HG02981 (cell line): ENCODE data around the gene CORO1C.

Experiments used
- ATAC-seq: cut with Tn5 transposase; IDR thresholded peaks from one replicate; pipeline ENCODE4 v1.9.1; 2021; ENCODE audit warnings: mild to moderate bottlenecking, moderate library complexity; ENCODE audit not compliant: unreplicated experiment

CORO1C gene

GRCh38 chr12:108727868-108728735 is 3.2 kb downstream of the CORO1C start:
- ATAC-seq = no peak

- ATAC-seq = no peak
Observed at GRCh38 chr12:108727161-108727560, 4.2 kb downstream of the CORO1C start.

GRCh38 chr12:108724890-108725151 is 6.5 kb downstream of the CORO1C start:
- no peak for ATAC-seq

- no peak for ATAC-seq
Observed at GRCh38 chr12:108724054-108724889, 7.0 kb downstream of the CORO1C start.

- peak; percentile 42 for ATAC-seq
Observed at GRCh38 chr12:108722992-108723766, 8.1 kb downstream of the CORO1C start.

GRCh38 chr12:108722463-108722862 is 8.9 kb downstream of the CORO1C start:
- no peak for ATAC-seq

GRCh38 chr12:108721824-108722223 is 9.5 kb downstream of the CORO1C start:
- ATAC-seq = no peak

GRCh38 chr12:108720757-108721514 is 10.4 kb downstream of the CORO1C start:
- ATAC-seq = no peak

GRCh38 chr12:108717243-108717642 is 14.1 kb downstream of the CORO1C start:
- ATAC-seq = no peak

GRCh38 chr12:108714866-108715265 is 16.5 kb downstream of the CORO1C start:
- ATAC-seq = no peak

GRCh38 chr12:108713471-108713870 is 17.8 kb downstream of the CORO1C start:
- ATAC-seq = no peak

- ATAC-seq = no peak
Observed at GRCh38 chr12:108712925-108713203, 18.5 kb downstream of the CORO1C start.

GRCh38 chr12:108712165-108712924 is 19.0 kb downstream of the CORO1C start:
- ATAC-seq = no peak

- no peak for ATAC-seq
Observed at GRCh38 chr12:108711489-108712164, 19.7 kb downstream of the CORO1C start.

GRCh38 chr12:108709697-108710096 is 21.6 kb downstream of the CORO1C start:
- ATAC-seq = no peak

GRCh38 chr12:108704527-108704926 is 26.8 kb downstream of the CORO1C start:
- ATAC-seq = no peak

- no peak for ATAC-seq
Observed at GRCh38 chr12:108702595-108703320, 28.6 kb downstream of the CORO1C start.

GRCh38 chr12:108701779-108702441 is 29.4 kb downstream of the CORO1C start:
- ATAC-seq = no peak
